HG03175 (cell line): ENCODE measurements around the gene SYNGR1.
"Not testable (repeated sequence)": the region's sequence is repeated elsewhere in the genome, so short reads cannot be mapped to it uniquely, and the experiment has no call there.

Experiments
- ATAC-seq: cut with Tn5 transposase; IDR thresholded peaks from one replicate; pipeline ENCODE4 v1.9.1; 2021; ENCODE audit warnings: mild to moderate bottlenecking, moderate library complexity; ENCODE audit not compliant: unreplicated experiment

SYNGR1 gene

GRCh38 chr22:39316440-39317083, 33.2 kb upstream of the SYNGR1 start:
- ATAC-seq = no peak

DNA sequence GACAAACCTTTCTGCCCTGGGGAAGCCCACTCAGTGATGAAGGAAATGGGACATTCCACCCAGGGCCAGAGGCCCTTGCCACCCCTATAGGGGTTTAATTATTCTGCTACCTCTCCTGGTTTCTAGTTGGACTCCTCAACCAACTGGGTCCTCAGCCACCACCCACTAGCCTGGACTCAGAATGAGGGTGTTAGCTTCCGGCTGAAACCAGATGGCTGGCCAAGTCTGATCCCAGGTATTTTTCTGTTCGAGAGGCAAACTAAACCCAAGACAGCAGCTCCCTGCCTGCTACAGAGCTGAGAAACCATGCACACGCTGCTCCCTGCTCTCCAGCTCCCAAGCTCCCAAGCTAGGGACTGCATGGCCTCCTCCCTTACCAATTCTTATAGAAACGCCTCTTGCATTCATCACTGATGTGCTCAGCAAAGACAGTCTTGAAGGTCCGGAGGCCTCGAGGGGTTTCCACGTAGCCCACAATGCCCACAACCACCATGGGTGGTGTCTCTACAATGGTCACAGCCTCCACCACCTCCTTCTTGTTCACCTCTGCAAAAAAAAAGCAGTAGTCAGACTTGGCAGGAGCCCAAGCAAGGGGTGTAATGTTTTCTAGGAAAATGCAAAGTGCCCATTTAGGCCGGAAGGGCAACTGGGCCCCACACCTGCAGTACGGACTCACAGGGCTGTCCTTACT, 32.6 kb upstream of the SYNGR1 start:
- no peak for ATAC-seq

GRCh38 chr22:39317775-39318506, 31.9 kb upstream of the SYNGR1 start:
- ATAC-seq = no peak

DNA sequence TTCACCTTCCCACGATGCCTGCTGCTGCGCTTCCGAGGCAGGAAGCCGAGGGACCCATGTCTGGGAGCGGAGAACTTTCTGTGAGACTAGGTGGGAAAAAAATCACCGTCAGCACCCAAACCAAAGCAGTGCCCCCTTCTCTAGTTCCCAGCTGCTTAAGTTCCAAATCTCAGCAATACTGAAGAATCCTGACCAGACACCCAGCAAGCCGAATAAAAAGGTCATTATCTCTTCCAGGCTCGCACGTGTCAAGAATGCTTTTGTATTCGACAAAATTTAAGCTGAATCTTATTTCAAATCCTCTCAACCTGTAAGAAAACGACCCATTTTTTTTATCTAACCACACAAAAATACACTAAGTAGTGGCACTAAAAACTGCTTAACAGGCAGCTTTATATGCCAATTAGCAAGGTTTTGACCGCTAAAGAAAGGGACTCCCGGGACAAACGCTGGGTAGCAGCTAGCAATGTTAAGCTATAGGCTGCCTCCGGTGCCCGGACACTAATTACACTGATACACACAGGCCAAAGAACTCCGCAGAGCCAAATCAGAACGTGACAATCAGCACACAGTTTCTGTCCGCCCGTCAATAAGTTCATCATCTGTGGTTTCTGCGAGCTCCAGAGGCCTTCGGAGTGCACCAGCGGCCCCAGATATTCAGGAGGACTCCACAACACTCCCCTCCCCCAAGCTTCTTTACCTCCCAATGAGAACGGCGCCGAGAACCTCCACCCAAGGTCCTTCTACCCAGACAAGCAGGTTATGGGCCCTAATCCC, 31.1 kb upstream of the SYNGR1 start:
- ATAC-seq = peak; percentile 3

DNA sequence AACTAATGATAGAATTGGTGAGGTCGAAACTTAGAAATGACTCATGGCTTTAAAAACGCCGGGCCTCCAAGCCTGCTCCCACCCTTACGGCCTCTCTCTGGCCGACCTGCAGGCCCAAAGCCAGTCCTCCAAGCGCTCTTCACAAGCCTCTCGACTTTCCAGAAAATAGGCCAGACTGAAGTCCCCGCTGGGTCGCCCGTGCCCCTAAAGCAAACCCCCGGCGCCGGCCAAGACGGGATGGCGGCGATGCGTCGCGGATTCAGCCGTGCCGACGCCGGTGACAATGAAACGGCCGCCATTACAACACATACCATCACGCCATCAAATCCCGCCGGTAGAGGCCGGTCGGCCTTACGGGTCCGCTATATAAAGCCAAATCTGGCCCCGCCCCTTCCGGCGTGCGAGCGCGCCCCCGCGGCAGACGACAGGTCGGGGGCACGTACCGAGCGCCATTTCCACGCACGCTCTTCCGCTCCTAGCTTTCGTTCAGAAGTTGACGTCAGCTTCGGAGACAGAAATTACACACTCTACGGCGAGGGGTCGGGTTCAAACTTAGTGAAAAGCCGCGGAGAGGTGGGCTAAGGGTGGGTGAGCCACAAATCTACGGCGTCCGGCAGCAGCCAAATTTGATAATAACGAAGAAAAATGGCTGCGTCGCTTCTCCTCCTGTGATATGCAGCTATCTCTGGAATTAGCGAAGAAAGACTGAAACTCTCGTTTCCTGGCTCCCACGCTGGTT, 30.3 kb upstream of the SYNGR1 start, which contains the start of gene RPL3:
Gene RPL3, minus strand, starts transcription at position 340 of the 739 bp plus-strand sequence. Its CDS starts 26 bp downstream, at position 314.
- ATAC-seq = peak; percentile 81

DNA sequence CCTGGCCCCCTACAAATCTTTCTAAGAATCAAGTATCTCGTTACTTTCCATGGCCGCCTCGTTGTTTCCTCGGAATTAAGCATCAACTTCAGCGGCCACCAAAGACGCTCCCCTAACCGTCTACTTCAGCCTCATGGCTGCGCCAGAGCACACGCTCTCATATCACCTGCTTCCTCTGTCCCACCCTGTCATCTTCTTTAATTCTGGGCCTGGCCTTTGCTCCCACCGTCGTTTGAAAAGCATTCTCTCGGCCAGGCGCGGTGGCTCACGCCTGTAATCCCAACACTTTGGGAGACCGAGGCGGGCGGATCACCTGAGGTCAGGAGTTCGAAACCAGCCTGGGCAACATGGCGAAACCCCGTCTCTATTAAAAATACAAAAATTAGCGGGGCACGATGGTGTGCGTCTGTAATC, 29.2 kb upstream of the SYNGR1 start:
- not testable (repeated sequence) for ATAC-seq

GRCh38 chr22:39325392-39325932, 24.3 kb upstream of the SYNGR1 start:
- no peak for ATAC-seq

- ATAC-seq = no peak
These were observed 21.6 kb upstream of the SYNGR1 start for GRCh38 chr22:39327995-39328754.

- ATAC-seq = not testable (repeated sequence)
These were observed 19.2 kb upstream of the SYNGR1 start for GRCh38 chr22:39330553-39330952.

- peak; percentile 69 for ATAC-seq
These were observed 17.2 kb upstream of the SYNGR1 start for GRCh38 chr22:39332441-39333064.

DNA sequence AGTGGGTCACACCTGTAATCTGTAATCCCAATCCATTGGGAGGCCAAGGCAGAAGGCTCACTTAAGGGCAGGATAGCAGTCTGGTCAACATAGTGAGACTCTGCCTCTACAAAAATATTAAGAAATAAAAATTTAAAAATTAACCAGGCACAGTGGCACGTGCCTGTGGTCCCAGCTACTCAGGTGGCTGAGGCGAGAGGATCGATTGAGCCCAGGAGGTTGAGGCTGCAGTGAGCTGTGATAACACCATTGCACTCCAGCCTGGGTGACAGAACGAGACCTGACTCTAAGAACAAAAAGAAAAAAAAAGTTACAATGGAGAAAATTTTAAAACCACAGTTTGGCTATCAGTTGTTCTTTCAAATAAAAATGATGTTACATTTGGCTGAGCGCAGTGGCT, 13.4 kb upstream of the SYNGR1 start:
- no peak for ATAC-seq

- ATAC-seq = not testable (repeated sequence)
These were observed 10.0 kb upstream of the SYNGR1 start for GRCh38 chr22:39339775-39340174.

DNA sequence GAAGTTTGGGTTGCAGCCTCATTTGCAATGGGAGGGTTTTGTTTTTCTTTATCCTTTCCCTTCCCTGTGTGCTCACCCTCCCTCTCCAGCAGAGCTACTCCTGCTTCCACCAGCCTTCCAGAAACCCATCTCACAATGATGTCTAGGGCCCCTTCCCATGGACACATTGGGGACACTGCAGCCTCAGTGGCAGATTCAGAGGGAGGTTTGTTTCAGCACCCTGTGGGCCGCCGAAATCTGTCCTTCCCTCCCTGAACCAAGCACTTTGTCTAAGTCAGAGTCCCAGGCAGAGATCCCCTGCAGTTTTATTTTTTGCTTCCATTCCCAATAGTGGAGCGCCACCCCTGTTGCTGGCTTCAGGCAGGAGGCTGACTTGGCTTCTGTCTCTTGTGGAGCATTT, 8.6 kb upstream of the SYNGR1 start:
- ATAC-seq = no peak

DNA sequence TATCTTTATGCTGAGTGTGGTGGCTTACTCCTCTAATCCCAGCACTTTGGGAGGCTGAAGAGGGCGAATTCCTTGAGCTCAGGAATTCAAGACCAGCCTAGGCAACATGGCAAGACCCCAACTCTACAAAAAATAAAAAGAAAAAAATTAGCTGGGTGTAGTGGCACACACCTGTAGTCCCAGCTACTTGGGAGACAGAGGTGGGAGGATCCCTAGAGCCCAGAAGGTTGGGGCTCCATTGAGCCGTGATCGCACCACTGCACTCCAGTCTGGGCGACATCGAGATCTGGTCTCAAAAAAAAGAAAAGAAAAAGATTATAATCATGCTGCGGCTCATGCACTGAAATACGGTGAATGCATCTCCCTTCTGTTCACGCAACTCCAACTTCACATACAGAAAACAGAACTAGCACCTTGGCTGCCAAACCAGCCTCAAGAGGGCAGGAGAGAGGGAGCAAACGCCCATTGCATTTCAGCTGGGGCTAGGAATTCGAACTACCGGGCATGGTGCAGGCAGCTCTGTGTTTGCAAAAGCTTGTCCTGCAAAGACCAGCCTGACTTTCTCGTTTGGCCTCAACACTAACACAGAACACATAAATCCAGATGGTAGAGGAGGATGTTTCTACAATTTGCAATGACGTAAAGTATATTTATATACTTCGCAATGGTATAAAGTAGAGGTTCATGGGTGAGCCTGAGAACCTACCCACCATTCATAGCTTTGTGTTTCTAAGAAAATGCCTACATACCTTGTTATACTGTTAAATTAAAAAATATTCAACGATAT, 6.3 kb upstream of the SYNGR1 start:
- ATAC-seq = no peak

GRCh38 chr22:39344046-39344390, 5.8 kb upstream of the SYNGR1 start:
- ATAC-seq = no peak

DNA sequence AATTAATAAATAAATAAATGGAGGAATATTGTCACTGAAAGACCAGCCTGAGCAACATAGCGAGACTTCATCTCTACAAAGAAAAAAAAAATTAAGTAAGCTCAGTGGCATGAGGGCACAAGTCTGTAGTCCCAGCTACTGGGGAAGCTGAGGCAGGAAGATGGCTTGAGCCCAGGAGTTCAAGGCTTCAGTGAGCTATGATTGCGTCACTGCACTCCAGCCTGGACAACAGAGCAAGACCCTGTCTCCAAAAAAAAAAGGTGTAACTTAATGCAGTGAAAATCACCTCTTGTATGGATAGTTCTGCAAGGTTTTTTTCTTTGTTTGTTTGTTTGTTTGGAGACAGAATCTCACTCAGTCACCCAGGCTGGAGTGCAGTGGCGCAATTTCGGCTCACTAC, 4.6 kb upstream of the SYNGR1 start:
- no peak for ATAC-seq

- ATAC-seq = no peak
These were observed 784 bp upstream of the SYNGR1 start for GRCh38 chr22:39348909-39349505.

DNA sequence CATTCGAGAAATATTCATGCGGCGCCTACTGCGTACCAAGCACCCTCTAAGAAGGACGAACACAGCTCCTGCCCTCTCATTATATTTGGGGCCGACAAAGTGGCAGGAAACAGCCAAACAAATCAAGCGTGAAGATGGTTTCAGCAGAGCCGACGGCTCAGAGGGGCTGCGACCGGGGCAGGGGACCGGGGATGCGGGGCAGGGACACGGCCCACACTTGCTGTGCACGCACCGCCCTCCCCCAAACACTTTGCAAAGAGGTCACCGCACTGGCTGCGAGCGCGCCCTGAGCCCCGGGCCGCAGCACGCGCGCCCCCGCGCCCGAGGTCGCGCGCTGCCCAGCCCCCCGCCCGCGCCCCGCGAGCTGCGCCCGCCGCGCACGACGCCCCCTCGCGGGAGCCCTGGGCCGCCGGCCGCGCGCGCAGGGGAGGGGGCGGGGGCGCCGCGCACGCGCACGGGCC, 255 bp upstream of the SYNGR1 start:
- peak; percentile 45 for ATAC-seq
